SKM-1 (cell line): ENCODE data around the gene F2R.
"Not testable (repeated sequence)": the region's sequence is repeated elsewhere in the genome, so short reads cannot be mapped to it uniquely, and the experiment has no call there.

ENCODE experiments used
- DNase-seq: peaks from one replicate; lab custom pipeline; 2025; ENCODE audit not compliant: unreplicated experiment; lab: John Stamatoyannopoulos, UW

Gene F2R

GRCh38 chr5:76747706-76748105, 31.8 kb downstream of the F2R start:
- DNase-seq = no peak

- no peak for DNase-seq
Measured at GRCh38 chr5:76751291-76751690, 35.4 kb downstream of the F2R start.

- no peak for DNase-seq
Measured at GRCh38 chr5:76754668-76755078, 38.7 kb downstream of the F2R start.

GRCh38 chr5:76755779-76756637, 40.1 kb downstream of the F2R start:
- no peak for DNase-seq

- DNase-seq = no peak
Measured at GRCh38 chr5:76757049-76757448, 41.1 kb downstream of the F2R start.

GRCh38 chr5:76761118-76761517, 45.2 kb downstream of the F2R start:
- DNase-seq = not testable (repeated sequence)

- DNase-seq = no peak
Measured at GRCh38 chr5:76762484-76762883, 46.6 kb downstream of the F2R start.

GRCh38 chr5:76763136-76763535, 47.2 kb downstream of the F2R start:
- DNase-seq = no peak

- no peak for DNase-seq
Measured at GRCh38 chr5:76764374-76764773, 48.4 kb downstream of the F2R start.

- no peak for DNase-seq
Measured at GRCh38 chr5:76765249-76765648, 49.3 kb downstream of the F2R start.

- no peak for DNase-seq
Measured at GRCh38 chr5:76766746-76767145, 50.8 kb downstream of the F2R start.

- not testable (repeated sequence) for DNase-seq
Measured at GRCh38 chr5:76771041-76771440, 55.1 kb downstream of the F2R start.

GRCh38 chr5:76771705-76772405, 55.9 kb downstream of the F2R start:
- DNase-seq = no peak

GRCh38 chr5:76775921-76776320, 60.0 kb downstream of the F2R start:
- no peak for DNase-seq

- no peak for DNase-seq
Measured at GRCh38 chr5:76776391-76776790, 60.5 kb downstream of the F2R start.

- DNase-seq = not testable (repeated sequence)
Measured at GRCh38 chr5:76780616-76781015, 64.7 kb downstream of the F2R start.

GRCh38 chr5:76781775-76782174, 65.8 kb downstream of the F2R start:
- no peak for DNase-seq

- no peak for DNase-seq
Measured at GRCh38 chr5:76782444-76782843, 66.5 kb downstream of the F2R start.
